Measurements from ENCODE around the gene ZNF362.

Gene ZNF362

DNA sequence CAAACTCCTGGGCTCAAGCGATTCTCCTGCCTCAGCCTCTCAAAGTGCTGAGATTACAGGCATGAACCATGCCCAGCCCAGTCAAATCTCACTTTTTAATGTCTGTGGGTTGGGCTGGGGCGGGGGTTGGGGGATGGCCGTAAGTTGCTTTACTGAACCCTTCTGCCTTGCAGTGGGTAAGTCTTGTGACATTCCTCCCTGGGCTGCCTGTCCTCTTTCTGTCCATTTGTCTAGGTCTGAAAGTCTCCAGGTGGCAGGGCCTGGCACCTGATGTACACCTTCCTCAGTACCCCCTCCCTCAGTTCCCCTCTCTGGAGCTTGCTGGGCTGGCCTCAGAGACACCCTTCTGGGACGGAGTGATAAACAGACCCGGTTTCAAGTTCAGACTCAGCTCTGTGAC is 13.3 kb downstream of the ZNF362 start:
- DNase-seq: no peak

DNA sequence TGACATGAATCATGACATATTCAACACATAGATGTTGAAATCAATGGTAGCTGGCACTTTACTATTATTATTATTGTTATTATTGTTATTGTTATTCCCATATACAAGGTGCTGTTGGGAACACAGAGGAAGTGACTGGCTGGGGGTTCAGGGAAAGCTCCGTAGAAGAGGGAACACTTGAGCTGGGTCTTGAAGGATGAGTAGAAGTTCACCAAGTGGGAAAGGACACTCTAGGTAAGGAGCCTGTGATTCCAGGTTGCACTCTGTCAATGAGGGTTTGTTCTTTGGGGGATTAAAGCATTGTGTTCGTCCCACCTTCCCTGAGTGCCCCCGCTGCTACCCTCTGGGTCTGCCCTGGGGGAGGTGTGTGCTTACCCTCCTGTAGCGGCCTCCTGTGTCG is 14.1 kb downstream of the ZNF362 start:
- DNase-seq: no peak

DNA sequence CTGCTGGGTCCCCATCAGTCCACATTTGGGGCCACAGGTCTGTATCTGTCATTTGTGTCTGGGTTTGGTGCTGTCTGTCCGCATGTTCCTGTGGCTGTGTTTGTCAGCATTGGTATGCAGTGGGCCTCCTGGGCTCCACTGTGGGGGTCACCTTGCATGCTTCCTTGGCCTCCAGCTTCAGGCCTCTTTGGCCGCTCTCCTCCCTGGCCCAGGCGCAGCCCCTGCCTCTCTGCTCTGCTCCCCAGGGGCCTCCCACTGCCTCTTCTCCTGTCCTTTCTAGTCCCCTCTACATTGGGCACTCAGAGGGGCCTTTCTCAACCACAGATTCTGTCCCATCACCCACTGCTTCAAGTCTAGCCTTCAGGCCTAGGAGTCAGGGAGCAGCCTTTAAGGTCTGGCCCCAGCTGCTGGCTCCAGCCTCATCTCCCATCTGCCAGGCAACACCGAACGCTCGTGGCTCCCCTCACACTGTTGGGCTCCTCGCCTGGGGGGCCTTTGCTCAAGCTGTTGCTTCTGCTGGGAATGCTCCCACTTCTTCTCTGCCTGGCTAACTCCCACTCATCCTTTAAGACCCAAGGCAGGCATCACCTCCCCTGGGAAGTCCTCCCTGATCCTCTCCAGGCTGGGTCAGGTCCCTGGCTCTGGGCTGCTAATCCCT is 14.6 kb downstream of the ZNF362 start:
- no peak for DNase-seq

DNA sequence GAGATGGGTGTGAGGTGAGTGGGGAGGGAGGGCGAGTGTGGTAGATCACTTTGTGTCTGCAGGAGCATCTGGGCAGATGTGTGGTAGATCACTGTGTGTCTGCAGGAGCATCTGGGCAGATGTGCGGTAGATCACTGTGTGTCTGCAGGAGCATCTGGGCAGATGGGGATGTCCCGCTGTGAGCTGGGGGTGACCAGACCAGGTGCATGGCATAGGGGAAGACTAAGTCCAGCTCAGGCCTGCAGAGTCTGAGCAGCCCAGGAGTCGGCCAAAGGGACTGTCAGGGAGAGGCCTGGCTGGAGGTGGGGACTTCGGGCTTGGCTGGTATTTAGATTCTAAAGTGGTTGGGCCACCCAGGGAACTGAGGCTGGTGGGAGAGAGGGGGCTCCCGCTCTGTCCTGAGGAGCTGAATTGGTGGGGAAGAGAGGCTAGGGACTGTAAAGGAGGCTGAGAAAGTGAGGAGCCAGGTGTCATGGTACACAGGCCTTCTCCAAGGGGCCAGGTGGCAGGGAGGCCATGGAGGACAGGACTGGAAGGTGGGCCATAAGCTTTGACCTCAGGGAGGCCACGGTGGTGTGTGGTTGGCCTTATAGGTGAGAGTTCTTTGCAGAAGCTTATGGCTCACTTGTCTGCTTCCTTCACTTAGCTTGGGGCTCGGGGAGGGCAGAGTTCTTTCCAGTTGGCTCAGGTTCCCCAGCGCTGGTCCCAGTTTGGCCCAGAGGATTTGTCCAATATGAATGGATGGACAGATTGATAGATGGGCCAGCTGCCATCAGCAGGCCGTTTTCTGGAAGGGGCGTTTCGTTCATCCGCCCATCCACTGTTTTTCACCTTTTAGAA is 15.6 kb downstream of the ZNF362 start:
- no peak for DNase-seq

DNA sequence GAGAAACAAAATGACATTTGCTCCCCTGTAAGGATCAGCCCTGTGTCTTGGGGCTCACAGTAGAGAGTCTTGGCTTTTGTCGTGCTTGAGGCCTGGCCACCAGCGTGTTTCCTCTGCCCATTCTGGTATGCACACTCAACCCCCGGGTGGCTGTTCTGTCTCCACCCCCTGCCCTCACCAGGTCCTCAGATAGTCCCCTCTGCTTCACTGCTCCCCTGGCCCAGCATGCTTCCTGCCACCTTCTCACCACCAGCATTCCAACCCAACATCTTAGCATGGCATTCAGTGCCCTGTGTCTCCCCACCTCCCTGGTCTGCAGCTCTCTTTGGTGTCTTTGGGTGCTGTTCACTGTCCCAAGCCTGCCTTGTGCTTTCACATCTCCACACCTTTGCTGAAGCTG is 16.2 kb downstream of the ZNF362 start:
- DNase-seq: no peak

DNA sequence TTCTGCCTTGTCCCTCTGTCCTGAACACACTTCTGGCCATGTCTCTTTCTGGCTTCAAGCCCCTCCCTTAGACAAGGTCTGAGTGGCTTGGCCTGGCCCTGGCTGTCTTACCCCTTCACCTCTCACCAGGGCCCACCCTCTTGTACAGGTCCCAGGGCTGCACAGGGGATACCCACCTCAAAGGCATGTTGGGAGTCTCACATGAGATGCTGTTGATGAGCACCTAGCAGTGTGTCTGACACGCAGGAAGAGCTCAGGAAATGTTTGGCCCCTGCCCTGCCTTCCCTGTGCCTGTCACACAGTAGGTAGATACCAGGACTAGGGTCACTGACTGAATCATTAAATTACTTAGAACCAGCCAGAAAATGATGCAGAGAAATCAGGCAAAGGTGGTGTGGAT is 16.6 kb downstream of the ZNF362 start:
- DNase-seq: no peak

DNA sequence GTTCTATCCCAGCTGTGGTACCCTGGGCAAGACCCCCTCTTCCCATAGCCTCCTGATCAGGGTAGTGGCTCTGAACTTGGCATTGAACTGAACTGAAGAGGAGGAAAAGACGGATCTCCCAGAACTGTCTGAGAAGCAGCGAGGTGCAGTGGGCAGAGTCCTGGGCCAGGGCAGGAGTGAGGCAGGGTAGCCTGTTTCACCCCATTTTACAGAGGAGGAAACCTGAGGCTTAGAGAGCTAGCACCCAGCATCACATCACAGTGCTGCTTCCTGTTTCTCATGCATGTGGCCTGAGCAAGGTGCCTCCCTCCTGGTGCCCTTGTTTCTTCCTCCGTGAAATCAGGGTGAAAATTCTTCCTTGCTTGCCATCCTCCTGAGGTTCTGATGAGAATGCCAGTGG is 17.1 kb downstream of the ZNF362 start:
- no peak for DNase-seq

DNA sequence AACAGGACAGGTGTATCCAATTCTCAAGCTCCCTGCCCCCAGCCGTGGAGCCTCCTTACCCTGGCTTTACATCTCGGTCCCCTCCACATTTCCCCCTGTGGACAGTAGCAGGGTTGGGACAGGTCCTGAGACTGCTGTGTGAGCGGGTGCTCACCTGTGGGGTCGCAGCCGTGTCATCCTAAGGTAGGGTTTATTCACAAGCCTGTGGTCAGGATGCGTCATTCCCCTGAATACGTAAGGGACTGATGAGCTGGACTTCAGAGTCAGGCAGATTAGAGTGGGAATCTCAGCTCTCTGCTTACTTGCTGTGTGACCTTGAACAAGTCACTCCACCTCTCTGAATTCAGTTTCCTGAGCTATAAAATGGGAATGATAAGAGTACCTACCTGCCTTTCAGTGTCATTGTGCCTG is 17.7 kb downstream of the ZNF362 start:
- no peak for DNase-seq

DNA sequence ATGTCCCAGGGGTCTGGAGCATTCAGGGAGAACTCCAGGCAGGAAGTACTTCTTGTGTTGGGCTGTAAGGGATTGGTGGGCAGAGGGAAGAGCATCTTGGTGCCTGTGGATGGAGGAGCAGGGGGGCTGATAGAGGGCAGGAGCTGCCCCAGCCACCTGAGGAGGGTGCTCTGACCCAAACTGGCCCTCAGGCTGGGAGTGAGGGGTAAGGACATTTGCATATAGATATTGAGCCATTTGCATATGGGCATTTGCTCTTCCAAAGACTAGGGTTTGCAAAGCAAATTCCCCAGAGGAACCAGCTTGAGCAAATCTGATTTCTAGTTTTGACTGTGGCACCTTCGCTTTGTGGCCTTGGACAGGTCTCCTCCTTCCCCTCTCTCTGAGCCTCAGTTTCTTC is 18.2 kb downstream of the ZNF362 start:
- no peak for DNase-seq

DNA sequence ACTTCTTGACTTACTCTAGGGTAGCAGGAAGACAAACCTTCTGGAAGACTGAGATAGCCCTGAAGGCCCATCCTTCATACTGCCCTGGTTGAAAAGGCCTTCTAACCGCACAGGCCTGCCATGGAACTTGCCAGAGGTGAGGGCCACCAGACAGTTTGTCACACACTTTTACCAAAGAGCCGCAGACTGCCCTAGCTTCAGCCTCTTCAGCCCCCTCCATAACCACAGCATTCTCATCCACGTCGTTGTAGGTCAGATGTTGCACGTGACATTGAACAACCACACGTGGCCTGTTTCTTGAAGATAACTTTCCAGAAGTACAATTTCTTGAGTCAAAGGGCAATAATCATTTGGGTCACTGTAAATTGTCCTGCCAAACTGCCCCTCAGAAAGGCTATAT is 18.9 kb downstream of the ZNF362 start:
- no peak for DNase-seq

DNA sequence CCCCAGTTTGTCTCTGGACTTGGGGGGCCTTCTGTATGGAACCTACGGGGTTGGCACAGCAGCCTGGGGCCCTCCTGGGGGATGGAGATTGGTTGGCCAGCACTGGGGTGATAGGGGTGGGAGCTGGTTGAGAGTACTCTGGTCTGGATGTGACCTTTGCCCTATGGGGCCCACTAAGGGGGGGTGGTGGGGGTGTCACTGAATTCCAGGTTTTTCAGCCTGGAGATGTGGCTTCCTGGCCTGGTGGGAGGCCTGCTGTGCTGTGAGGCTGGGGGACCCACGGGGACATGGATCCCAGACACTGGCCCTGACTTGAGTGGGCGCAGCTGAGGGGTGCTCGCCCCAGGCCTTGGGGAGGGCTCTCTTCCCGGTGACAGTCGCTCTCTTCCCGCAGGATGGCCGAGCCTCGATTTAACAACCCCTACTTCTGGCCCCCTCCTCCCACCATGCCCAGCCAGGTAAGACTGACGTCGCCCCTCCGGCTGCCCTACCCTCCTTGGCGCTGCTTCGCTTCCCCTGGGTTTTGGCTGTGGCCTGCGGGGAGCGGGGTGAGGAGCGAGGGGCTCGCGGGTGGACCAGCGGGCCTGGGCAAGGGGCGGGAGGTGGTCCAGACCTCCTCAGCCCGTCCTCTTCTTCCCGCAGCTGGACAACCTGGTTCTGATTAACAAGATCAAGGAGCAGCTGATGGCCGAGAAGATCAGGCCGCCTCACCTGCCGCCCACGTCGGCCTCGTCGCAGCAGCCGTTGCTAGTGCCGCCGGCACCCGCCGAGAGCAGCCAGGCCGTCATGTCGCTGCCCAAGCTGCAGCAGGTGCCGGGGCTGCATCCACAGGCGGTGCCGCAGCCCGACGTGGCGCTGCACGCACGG is 19.6 kb downstream of the ZNF362 start:
- DNase-seq: no peak

DNA sequence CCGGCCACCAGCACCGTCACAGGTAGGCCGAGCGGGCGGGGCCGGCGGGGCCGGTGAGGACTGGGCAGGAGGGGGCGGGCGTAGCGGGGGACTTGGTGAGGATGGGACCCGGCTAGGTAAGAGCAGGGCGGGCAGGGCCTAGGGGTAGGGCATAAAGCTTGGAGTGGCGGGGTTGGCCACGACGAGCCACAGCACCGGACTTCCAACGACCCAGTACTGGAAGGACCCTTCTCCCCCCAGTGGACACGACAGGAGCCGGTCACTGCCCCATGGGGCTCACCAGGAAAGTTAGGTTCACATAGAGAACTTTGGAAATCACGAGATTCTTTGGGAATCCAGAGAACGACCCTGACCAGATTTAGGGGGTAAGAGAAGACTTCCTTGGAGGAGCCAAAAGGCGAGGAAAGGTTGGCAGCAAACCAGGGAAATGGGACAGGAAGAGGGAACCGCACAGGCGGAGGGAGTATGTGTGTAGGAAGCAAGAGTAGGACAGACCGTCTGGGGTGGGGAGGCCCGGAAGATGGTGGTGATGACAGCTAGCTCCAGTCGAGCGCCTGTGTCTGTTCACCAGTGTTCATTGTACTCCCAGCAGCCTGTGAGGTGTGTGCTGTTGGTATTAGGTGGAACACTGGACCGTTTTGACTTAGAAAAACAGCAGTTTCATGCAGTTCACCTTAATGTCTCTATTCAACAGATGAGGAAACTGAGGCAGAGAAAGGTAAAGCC is 20.4 kb downstream of the ZNF362 start:
- no peak for DNase-seq

DNA sequence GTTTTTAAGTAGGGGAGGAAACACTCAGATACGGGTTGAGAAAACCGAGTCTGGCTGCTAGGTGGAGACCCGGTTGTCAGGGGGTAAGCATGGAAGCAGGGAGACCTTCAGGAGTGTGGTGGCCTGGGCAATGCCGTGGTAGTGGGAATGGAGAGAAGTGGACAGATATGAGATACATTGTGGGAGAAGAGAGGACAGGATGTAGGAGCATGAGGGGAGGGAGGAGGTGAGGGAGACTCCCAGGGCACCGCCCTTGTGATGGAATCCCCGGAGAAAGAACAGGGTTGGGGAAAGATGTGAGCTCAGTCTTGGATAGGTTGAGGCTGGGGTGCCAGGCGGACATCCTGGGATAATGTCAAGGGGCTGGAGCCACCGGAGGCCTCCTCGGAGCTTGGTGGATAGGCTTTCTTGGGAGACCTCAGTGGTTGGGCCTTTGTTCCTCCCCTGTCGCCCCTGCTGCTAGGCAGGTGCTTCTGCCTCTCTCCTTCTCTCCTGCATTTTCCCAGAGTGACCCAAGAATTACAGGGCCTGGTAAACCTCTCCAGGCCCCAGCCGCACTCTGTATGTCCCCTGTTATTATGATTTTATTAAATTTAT is 21.3 kb downstream of the ZNF362 start:
- no peak for DNase-seq

DNA sequence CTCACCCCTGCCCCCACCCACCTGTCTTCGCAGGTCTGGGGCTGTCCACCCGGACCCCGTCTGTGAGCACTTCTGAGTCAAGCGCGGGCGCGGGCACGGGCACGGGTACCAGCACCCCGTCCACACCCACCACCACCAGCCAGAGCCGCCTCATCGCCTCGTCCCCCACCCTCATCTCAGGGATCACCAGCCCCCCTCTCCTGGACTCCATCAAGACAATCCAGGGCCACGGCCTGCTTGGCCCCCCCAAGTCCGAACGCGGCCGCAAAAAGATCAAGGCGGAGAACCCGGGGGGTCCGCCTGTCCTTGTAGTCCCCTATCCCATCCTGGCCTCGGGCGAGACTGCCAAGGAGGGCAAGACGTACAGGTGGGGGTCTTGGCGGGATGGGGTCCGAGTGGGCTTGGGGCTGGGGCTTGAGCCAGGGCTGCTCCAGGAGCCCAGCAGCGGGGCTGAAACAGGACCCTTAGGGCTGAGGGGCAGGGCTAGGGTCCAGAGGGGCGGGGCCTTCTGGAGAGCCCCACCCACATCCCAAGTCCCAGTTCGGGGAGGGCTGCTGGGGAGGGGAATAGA is 23.9 kb downstream of the ZNF362 start:
- DNase-seq: no peak

DNA sequence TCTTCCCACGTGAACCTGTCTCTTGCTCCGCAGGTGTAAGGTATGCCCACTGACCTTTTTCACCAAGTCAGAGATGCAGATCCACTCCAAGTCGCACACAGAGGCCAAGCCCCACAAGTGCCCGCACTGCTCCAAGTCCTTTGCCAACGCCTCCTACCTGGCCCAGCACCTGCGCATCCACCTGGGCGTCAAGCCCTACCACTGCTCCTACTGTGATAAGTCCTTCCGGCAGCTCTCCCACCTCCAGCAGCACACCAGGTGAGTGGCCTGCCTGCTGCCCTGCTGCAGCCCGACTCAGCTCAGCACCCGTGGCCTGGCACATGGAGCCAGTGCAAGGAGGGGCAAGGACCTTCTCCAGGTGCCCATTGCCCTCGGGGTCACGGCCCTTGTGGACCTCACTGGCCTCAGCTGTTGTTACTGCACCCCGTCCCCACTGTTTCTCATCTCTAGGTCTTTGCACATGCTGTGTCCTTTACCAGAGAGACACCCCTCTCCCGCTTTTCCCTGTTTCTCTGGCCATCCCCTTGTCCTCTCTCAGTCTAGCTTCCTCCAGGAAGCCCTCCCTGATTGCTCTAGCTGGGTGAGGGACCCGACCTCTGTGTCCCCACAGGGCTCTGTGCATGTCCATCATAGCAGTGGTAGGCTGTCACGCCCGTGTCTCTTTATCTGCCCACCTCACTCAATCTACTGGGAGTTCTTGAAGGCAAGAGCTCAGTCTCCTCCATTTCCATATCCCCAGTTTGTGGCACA is 25.4 kb downstream of the ZNF362 start:
- no peak for DNase-seq

DNA sequence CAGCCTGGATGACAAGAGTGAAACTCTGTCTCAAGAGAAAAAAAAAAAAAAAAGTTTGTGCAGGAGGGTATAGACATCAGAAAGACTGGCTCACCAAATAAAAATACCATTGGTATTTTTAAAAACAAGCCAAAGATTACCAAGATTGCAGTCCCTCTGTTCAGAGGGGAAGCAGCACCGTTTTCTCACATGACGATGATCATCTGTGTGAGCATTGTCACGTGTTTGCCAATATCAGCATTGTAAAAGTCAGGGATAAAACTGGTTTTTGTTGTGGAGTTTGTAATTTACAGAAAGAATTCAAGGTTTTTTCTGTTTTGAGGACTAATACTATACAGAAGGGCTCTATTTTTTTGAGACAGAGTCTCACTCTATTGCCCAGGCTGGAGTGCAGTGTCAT is 26.5 kb downstream of the ZNF362 start:
- DNase-seq: no peak

DNA sequence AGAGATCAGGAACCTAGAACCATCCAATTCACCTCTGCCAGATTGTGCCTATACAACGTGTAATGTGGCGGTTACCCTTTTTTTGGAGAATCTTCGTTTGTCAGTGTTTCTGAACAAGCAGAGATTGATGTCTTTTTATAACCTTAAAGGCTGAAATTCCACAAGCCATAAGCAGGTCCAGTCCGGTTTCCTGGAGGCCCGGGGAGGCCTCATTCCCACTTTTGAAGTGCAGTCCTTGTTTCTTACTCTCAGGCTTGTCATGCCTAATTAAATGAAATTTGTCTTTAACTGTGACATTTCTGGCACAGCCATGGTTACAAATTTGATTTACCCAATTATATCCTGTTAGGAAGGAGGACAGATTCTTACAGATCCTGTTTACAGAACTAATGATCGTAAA is 27.8 kb downstream of the ZNF362 start:
- no peak for DNase-seq

DNA sequence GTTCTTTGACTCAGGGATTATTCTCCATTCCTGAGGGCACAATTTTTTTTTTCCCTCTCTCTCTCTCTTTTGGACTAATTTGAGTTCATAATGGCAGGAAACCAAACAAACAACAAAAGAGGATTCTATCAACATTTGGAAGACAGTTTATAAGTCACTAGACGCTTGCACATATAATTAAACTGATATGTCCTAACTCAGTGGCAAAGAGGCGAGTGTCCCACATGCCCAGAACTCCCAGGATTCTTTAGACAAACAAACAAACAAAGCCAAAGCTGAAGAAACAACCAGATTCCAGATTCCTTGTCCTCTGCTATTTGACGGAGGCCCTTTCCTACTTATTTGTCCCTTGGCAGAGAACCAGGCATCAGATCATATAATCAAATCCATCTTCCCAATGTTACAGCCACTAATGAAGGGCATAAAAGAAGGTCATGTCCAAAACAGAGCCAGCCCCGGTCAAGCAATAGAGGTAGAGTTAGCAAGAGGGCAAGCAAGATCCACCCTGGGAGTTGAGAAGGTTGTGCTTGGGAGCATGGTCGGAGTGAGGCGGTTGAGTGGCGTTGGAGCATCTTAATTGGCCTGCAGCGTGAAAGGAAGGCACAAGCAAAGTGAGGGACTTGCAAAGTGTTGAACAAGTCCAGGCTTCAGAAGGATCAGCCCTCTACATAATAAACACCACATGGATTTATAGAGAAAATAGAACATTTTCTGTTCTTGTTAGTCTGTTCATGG is 30.3 kb downstream of the ZNF362 start:
- no peak for DNase-seq

DNA sequence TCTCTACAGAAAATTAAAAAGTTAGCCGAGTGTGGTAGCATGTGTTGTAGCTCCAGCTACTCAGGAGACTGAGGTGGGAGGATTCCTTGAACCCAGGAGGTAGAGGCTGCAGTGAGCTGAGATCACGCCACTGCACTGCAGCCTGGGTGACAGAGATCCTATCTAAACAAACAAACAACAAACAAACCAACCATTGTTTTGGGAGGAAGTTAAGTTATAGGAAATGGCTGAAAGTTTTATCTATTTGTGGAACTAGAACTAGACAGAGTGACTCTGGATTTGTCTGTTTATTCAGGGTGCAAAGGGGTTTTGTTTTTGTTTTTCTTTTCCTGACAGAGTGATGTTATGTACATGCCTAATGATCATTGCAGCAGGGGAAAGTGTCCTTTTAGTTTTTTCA is 31.0 kb downstream of the ZNF362 start:
- no peak for DNase-seq

DNA sequence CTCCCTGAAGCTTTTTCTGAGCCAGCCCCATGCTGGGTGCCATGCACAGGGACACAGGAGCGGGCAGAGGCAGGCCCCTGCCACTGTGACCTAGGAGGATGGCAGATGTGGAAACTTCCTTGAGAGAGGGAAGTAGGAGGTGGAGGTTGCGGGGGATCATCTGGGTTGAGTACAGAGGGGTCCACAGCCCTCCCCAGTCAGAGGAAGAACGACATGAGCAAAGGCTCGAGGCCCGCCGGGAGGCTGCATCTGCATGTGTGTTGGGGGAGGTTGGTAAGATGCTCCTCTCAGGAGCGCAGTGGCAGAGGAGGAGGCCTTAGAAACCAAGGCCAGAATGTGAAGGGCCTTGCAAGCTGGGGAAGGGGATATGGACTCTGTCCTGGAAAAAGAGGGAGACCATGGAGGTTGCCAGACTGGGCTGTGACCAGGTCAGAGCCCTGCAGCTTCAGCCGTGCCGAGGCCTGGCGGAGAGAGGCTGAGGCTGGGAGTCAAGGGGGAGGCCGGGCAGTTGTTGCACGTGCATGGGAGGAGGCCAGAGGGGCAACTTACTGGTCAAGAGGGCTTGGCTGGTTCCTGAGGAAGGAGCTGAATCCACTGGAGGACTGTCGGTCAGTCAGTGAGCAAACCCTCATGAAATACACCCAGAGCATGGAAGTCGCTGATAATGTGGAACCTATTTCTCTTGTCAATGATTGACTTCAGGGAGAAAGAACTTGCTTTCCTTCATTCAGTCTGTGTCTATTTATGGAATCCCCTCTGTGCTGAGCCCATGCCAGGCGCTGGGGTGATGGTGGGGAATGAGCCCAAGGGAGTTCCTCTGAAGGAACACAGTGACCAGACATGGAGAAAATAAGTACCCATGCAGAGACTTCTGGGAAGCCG is 32.9 kb downstream of the ZNF362 start:
- no peak for DNase-seq
